ENCODE measurements around the gene NDRG4. TPM values are rescaled to one million over a fixed set of nuclear protein-coding genes. Genes with fewer than 3 reads are reported as not detected.

NDRG4 gene
- total RNA-seq, 4 donors from 2014 or later, result 29.7 to 97.2 (median 64.0) TPM

DNA sequence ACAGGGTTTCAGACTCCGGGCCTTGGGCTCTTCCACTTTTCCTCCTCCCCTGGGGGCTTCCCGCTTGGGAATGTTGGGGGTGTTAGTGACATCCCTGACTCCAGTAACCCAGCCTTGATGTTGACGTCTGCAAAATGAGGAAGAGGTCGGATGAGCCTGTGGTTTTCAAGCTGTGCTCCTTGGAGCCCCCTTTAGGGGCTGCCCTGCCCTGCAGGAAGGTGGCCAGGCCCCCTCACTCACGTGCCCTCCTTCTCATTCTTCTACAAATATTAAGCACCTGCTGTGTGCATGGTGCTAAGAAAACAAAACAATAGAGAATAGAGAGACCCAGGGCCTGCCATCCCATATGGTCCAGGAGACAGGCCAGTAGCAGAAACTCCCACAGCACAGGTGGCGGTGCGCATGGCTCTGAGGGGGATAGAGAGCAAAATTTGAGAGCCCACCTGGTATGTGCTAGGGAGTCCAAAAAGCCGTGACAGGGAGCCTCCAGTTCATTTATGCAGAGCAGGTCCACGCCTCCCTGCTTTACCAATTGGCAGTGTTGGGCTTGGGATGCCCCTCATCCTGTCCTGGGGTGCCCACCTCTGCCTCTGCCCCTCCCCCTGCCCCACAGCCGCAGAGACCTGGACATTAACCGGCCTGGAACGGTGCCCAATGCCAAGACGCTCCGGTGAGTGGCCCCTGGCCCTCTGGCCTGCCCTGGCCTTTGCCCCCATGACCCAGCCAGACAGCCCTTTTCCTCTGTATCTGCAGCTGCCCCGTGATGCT, 7.4 kb downstream of the NDRG4 start:
- no peak overlapping the region for H3K4me3 ChIP-seq (ENCODE audit: low read depth, poor library complexity, severe bottlenecking)
- 76 to 77% methylated on average over 15 of the region's 15 CpGs for WGBS, 2 donors
- DNase-seq (ENCODE audit: low spot score in 2 of 2), result peak in 1 of 2 donors; percentile 77
- TF ChIP-seq POLR2A (IDR thresholded peaks at IDR 0.05) (no peak), CTCF (IDR thresholded peaks at IDR 0.05) (no peak)
- intact Hi-C loops (cut with DNase I; ENCODE audit: low total_unique reads), result loop anchor here (10.0 kb wide), 1 partner anchor 157 kb away; no protein-coding TSS in a partner anchor

- DNase-seq (ENCODE audit: low spot score in 2 of 2), result peak in 1 of 2 donors; percentile 68
- intact Hi-C loops (cut with DNase I; ENCODE audit: low total_unique reads), result loop anchor here (10.0 kb wide), 1 partner anchor 157 kb away; no protein-coding TSS in a partner anchor
- H3K4me3 ChIP-seq (ENCODE audit: low read depth, poor library complexity, severe bottlenecking), result no peak overlapping the region
- TF ChIP-seq POLR2A (IDR thresholded peaks at IDR 0.05), result no peak
- no peak for TF ChIP-seq CTCF (IDR thresholded peaks at IDR 0.05)
- WGBS, 2 donors, result 85 to 86% methylated on average over 14 of the region's 14 CpGs
These were observed 8.2 kb downstream of the NDRG4 start for GRCh38 chr16:58507963-58508670.

- intact Hi-C loops (cut with DNase I; ENCODE audit: low total_unique reads), result loop anchor here (10.0 kb wide), 1 partner anchor 156 kb away; no protein-coding TSS in a partner anchor
- no peak overlapping the region for H3K4me3 ChIP-seq (ENCODE audit: low read depth, poor library complexity, severe bottlenecking)
- no peak for TF ChIP-seq CTCF (IDR thresholded peaks at IDR 0.05)
- TF ChIP-seq POLR2A (IDR thresholded peaks at IDR 0.05), result no peak
- peak in 1 of 2 donors; percentile 71 for DNase-seq (ENCODE audit: low spot score in 2 of 2)
- 58 to 68% methylated on average over 5 of the region's 5 CpGs for WGBS, 2 donors
These were observed 8.8 kb downstream of the NDRG4 start for GRCh38 chr16:58508671-58509251.

DNA sequence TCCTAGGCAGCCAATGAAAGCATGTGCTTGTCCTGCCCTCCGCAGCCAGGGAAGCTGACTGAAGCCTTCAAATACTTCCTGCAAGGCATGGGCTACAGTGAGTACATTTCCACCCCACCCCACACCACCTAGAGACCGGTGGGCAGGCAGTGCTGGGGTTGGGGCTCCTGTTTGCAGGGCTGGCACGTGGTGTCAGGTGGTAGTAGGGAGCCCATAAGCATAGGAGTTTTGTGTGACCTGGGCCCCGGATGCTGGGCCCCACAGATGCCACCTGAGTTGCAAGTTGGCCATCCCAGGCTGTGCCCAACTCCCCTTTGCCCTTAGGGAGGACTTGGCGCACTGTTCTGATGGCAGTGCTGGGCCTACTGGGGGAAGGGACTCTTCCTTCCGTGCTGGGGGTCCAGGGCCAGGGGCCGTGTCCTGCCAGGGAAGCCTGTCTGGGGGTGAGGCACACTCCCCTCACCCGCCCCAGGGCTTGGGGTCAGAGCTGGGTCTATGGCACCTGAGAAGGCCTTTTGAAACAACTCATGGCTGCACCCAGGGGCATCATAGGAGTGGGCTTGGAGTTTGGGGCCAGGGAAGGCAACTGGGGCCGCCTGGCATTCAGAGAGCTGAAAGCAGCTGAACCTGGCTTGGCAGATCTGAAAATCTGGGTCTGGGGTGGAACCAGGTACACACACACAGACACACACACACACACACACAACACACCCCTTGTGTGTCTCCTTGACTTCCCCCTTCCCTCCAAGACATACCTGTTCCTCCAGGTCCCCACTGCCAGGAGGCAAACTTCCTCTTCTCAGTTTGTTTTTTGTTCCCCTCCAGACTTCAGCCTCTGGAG, 9.5 kb downstream of the NDRG4 start:
- peak in 1 of 2 donors; percentile 76 for DNase-seq (ENCODE audit: low spot score in 2 of 2)
- intact Hi-C loops (cut with DNase I; ENCODE audit: low total_unique reads), result loop anchor here (10.0 kb wide), 1 partner anchor 155 kb away; no protein-coding TSS in a partner anchor
- H3K4me3 ChIP-seq (ENCODE audit: low read depth, poor library complexity, severe bottlenecking), result no peak overlapping the region
- TF ChIP-seq POLR2A (IDR thresholded peaks at IDR 0.05) (no peak), CTCF (IDR thresholded peaks at IDR 0.05) (no peak)
- WGBS, 2 donors, result 92% methylated on average over 8 to 9 of the region's 9 CpGs

GRCh38 chr16:58510097-58510775, 10.3 kb downstream of the NDRG4 start:
- TF ChIP-seq POLR2A (IDR thresholded peaks at IDR 0.05) (no peak), CTCF (IDR thresholded peaks at IDR 0.05) (no peak)
- WGBS, 2 donors, result 85 to 92% methylated on average over 18 of the region's 18 CpGs
- intact Hi-C loops (cut with DNase I; ENCODE audit: low total_unique reads), result no loop called here
- DNase-seq (ENCODE audit: low spot score in 2 of 2), result peak in 1 of 2 donors; percentile 77
- H3K4me3 ChIP-seq (ENCODE audit: low read depth, poor library complexity, severe bottlenecking), result no peak overlapping the region
